ENCODE data around the gene APOA5.

The APOA5 gene

DNA sequence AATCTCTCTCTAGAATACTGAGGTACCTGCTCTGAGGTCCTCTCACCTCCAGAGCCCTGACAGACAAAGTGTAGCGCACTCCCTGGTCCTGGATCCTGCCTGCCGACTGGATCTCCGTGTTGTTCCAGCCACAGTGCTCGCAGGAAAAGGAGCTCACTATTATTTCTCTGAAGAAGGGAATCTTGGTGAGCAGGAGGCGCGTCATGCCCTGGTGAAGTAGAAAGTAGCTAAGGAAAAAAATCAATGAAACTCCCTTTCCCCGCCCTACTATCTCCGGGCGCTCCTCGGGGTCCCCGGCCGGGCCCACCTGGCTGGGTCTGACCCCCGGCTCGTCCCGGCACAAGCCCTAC, 4.3 kb downstream of the APOA5 start:
- Histone ChIP-seq H3K36me3 (ENCODE audit: control insufficient read depth, insufficient read depth, low read length) (peaks cover 24% of the 10 kb centered on the region), H3K4me3 (replicated peaks; ENCODE audit: low read depth, low read length) (peak overlapping the region; percentile 78), H3K27me3 (replicated peaks; ENCODE audit: control insufficient read depth, insufficient read depth, low read length) (no peaks in the 10 kb centered on the region)
- DNase-seq (ENCODE audit: extremely low read depth, insufficient read length), result no peak
- TF ChIP-seq, protein P1, sequence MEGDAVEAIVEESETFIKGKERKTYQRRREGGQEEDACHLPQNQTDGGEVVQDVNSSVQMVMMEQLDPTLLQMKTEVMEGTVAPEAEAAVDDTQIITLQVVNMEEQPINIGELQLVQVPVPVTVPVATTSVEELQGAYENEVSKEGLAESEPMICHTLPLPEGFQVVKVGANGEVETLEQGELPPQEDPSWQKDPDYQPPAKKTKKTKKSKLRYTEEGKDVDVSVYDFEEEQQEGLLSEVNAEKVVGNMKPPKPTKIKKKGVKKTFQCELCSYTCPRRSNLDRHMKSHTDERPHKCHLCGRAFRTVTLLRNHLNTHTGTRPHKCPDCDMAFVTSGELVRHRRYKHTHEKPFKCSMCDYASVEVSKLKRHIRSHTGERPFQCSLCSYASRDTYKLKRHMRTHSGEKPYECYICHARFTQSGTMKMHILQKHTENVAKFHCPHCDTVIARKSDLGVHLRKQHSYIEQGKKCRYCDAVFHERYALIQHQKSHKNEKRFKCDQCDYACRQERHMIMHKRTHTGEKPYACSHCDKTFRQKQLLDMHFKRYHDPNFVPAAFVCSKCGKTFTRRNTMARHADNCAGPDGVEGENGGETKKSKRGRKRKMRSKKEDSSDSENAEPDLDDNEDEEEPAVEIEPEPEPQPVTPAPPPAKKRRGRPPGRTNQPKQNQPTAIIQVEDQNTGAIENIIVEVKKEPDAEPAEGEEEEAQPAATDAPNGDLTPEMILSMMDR (IDR thresholded peaks at IDR 0.05; ENCODE audit: insufficient read depth, low read length, poor library complexity, severe bottlenecking), result no peak

DNA sequence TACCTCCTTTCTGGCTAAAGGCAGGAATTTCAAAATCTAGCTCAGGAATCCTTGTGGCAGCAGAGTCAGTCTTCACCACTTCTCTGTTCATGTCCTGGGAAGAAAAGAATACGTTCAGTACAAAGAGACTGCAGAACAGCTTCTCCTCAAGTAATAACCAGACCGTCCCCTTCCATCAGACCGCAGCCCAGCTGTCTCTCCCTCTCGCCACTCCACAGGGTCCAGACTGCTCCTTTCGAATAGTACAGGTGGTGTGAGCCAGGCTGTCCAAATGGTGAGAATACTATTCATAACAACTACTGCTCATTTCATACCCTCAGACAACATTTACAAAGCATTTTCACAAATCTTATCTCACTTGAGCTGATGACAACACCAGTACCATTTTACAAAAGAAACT, 4.7 kb downstream of the APOA5 start:
- H3K4me3 ChIP-seq (replicated peaks; ENCODE audit: low read depth, low read length), result peak overlapping the region; percentile 78
- TF ChIP-seq, protein P1 (IDR thresholded peaks at IDR 0.05; ENCODE audit: insufficient read depth, low read length, poor library complexity, severe bottlenecking), result no peak
- no peak for DNase-seq (ENCODE audit: extremely low read depth, insufficient read length)
- H3K36me3 ChIP-seq (ENCODE audit: control insufficient read depth, insufficient read depth, low read length), result peaks cover 25% of the 10 kb centered on the region
- no peaks in the 10 kb centered on the region for H3K27me3 ChIP-seq (replicated peaks; ENCODE audit: control insufficient read depth, insufficient read depth, low read length)

DNA sequence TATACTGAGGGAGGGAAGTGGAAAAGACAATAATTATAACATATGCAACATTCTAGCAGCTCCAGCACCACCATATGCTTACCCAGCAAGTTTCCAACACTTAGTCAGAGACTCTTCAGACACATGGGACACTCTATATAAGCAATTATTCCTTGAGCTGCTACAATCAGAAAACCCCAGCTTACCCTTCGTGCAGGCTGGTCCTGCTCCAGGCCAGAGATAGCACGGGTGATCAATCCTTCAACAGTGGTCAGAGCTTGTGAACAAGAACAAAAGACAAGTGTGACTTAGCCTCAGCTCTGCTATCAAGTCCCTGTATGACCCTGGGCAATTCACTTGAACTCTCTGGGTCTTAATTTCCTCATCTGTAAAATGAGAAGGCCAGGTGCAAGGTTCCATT, 5.4 kb downstream of the APOA5 start:
- TF ChIP-seq, protein P1 (IDR thresholded peaks at IDR 0.05; ENCODE audit: insufficient read depth, low read length, poor library complexity, severe bottlenecking), result no peak
- DNase-seq (ENCODE audit: extremely low read depth, insufficient read length), result no peak
- H3K36me3 ChIP-seq (ENCODE audit: control insufficient read depth, insufficient read depth, low read length), result peaks cover 26% of the 10 kb centered on the region
- H3K27me3 ChIP-seq (replicated peaks; ENCODE audit: control insufficient read depth, insufficient read depth, low read length), result no peaks in the 10 kb centered on the region
- no peak overlapping the region for H3K4me3 ChIP-seq (replicated peaks; ENCODE audit: low read depth, low read length)

DNA sequence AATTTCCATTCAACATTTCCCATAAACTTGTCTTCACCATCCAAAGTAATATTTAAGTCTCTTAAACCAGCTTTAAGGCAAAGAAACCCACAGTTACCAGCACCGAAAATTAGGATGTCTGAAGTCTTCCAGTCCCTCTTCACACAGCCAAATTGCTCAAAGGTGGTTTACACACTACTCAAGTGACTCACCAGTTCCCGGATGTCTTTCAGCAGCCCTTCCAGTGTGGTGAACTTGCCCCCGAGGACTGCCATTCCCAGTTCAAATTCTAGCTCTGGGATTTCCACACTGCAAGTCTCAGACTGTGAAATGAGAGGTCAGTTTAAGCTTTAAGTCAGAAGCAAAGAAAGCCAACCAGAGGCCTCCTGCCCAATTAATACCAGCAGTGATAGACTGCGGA, 9.0 kb downstream of the APOA5 start:
- Histone ChIP-seq H3K27me3 (replicated peaks; ENCODE audit: control insufficient read depth, insufficient read depth, low read length) (no peaks in the 10 kb centered on the region), H3K4me3 (replicated peaks; ENCODE audit: low read depth, low read length) (no peak overlapping the region), H3K36me3 (ENCODE audit: control insufficient read depth, insufficient read depth, low read length) (peaks cover 44% of the 10 kb centered on the region)
- peak; percentile 26 for DNase-seq (ENCODE audit: extremely low read depth, insufficient read length)
- TF ChIP-seq, protein P1 (IDR thresholded peaks at IDR 0.05; ENCODE audit: insufficient read depth, low read length, poor library complexity, severe bottlenecking), result no peak

DNA sequence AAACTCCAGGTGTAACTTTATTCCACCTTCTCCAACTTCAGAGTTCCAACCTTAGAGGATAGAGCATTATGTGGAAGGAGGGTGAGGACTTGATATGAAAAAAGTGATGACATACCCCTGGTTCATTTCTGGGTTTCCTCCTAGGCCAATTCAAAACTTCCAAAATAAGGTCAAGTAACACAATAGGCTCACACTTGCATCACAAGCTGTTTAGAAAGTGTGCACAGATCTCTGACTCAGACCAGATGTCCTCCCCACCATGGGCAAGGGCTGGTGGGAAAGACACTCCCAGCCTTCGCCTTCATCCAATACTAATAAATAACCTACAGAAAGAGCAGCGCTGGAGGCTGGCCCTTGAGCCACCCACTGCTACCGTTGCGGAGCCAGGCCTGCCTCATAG, 13.1 kb downstream of the APOA5 start:
- DNase-seq (ENCODE audit: extremely low read depth, insufficient read length), result no peak
- Histone ChIP-seq H3K36me3 (ENCODE audit: control insufficient read depth, insufficient read depth, low read length) (peaks cover 30% of the 10 kb centered on the region), H3K4me3 (replicated peaks; ENCODE audit: low read depth, low read length) (no peak overlapping the region), H3K27me3 (replicated peaks; ENCODE audit: control insufficient read depth, insufficient read depth, low read length) (no peaks in the 10 kb centered on the region)
- TF ChIP-seq, protein P1 (IDR thresholded peaks at IDR 0.05; ENCODE audit: insufficient read depth, low read length, poor library complexity, severe bottlenecking), result no peak

DNA sequence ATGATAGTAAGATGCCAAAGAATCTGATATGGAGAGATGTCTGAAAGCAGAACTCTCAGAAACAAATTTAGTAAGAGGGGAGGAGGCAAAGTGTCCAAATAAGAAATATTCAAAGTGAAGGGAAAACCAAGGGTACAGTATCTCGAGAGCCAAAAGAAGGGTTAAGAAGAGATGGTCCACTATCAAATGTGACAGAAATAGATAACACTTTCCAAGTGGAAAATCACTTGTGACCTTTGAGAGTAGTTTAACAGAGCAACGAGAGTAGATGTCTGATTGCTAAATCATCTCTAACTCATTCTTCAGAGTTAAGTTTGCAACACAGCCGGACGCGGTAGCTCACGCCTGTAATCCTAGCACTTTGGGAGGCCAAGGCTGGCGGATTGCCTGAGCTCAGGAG, 14.6 kb downstream of the APOA5 start:
- TF ChIP-seq, protein P1 (IDR thresholded peaks at IDR 0.05; ENCODE audit: insufficient read depth, low read length, poor library complexity, severe bottlenecking), result no peak
- Histone ChIP-seq H3K36me3 (ENCODE audit: control insufficient read depth, insufficient read depth, low read length) (peaks cover 25% of the 10 kb centered on the region), H3K27me3 (replicated peaks; ENCODE audit: control insufficient read depth, insufficient read depth, low read length) (no peaks in the 10 kb centered on the region), H3K4me3 (replicated peaks; ENCODE audit: low read depth, low read length) (no peak overlapping the region)
- no peak for DNase-seq (ENCODE audit: extremely low read depth, insufficient read length)
